KMS-11 (cell line): ENCODE data around the gene ATP8B1.

ENCODE experiments used
- H2AFZ ChIP-seq: fragments of 200-600 bp; sonication (generic); 2 replicates; pipeline ENCODE4 v1.6.1; 2016; ENCODE audit warnings: antibody characterized with exemption, mixed run types, low read depth
- H3K27ac ChIP-seq: fragments of 200-600 bp; sonication (generic); 2 replicates; pipeline ENCODE4 v1.6.1; 2016; ENCODE audit warnings: mild to moderate bottlenecking, mixed run types
- H3K27me3 ChIP-seq: fragments of 200-600 bp; sonication (generic); 2 replicates; pipeline ENCODE4 v1.6.1; 2017; ENCODE audit warnings: mild to moderate bottlenecking, low read depth, mixed run types, moderate library complexity; ENCODE audit not compliant: insufficient read depth
- H3K36me3 ChIP-seq: fragments of 200-600 bp; sonication (generic); 2 replicates; pipeline ENCODE4 v1.6.1; 2017; ENCODE audit warnings: mild to moderate bottlenecking, mixed run types; ENCODE audit not compliant: insufficient read depth
- H3K4me1 ChIP-seq: fragments of 200-600 bp; sonication (generic); 2 replicates; pipeline ENCODE4 v1.6.1; 2016; ENCODE audit warnings: mild to moderate bottlenecking, low read depth, mixed run types; ENCODE audit not compliant: poor library complexity, severe bottlenecking
- H3K4me2 ChIP-seq: fragments of 200-600 bp; sonication (generic); 2 replicates; pipeline ENCODE4 v1.7.0; 2016; ENCODE audit warnings: mild to moderate bottlenecking, mixed run types
- H3K4me3 ChIP-seq: fragments of 200-600 bp; sonication (generic); IDR thresholded peaks from 2 replicates; pipeline ENCODE4 v1.6.1; 2017; ENCODE audit warnings: low read depth, low read length, mixed read lengths; ENCODE audit not compliant: insufficient read depth
- H3K79me2 ChIP-seq: fragments of 200-600 bp; sonication (generic); 2 replicates; pipeline ENCODE4 v1.6.1; 2016; ENCODE audit warnings: low read depth, mixed run types; ENCODE audit not compliant: insufficient read depth
- H3K9ac ChIP-seq: fragments of 200-600 bp; sonication (generic); 2 replicates; pipeline ENCODE4 v1.6.1; 2016; ENCODE audit warnings: mild to moderate bottlenecking, mixed run types
- H4K20me1 ChIP-seq: fragments of 200-600 bp; sonication (generic); 2 replicates; pipeline ENCODE4 v1.6.1; 2016; ENCODE audit warnings: mild to moderate bottlenecking, mixed run types; ENCODE audit not compliant: insufficient read depth
- CTCF ChIP-seq: fragments of 200-600 bp; sonication (generic); conservative IDR thresholded peaks from 2 replicates; pipeline ENCODE4 v1.6.1; 2017; ENCODE audit warnings: low read depth, mild to moderate bottlenecking, antibody characterized with exemption, low read length, moderate library complexity, mixed read lengths

The ATP8B1 gene

GRCh38 chr18:57839942-57840381, 36.8 kb upstream of the ATP8B1 start:
- no peaks in the 10 kb centered on the region for H3K79me2 ChIP-seq
- no peak overlapping the region for H3K4me2 ChIP-seq
- no peaks in the 10 kb centered on the region for H3K27me3 ChIP-seq
- H3K36me3 ChIP-seq, result no peaks in the 10 kb centered on the region
- no peaks in the 10 kb centered on the region for H4K20me1 ChIP-seq
- TF ChIP-seq CTCF, result no peak
- H2AFZ ChIP-seq, result no peak overlapping the region
- H3K9ac ChIP-seq, result no peak overlapping the region
- H3K4me1 ChIP-seq, result peaks cover 37% of the 10 kb centered on the region
- no peak overlapping the region for H3K4me3 ChIP-seq
- H3K27ac ChIP-seq, result no peak overlapping the region

DNA sequence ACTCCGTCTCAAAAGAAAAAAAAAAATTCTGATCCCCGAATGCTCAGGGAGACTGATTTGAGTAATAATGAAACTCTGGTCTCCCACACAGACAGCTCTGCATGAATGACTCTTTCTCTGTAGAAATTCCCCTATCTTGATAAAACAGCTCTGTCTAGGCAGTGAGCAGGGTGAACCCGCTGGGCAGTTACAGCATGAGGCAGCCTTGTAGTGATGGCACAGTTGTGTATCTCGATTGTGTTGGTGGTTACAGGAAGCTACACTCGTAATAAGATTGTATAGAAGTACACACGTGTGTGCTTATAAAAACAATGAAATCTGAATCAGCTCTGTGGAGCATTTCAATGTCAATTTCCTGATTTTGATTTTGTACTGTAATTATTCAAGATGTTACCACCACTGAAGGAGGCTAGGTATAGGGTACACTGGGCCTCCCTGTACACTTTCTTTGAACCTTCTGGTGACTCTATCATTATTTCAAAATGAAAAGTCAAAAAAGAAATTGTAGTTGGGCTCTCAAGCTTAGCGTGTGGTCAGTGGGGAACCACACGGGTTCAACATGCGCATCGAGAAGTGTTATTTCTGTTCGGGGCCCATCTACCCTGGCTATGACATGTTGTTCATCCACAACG, 34.9 kb upstream of the ATP8B1 start:
- no peaks in the 10 kb centered on the region for H3K27me3 ChIP-seq

GRCh38 chr18:57836557-57836956, 33.4 kb upstream of the ATP8B1 start:
- Histone ChIP-seq H3K4me3 (no peak overlapping the region), H3K4me1 (peaks cover 63% of the 10 kb centered on the region), H3K9ac (no peak overlapping the region), H3K36me3 (no peaks in the 10 kb centered on the region), H3K79me2 (no peaks in the 10 kb centered on the region), H3K27me3 (no peaks in the 10 kb centered on the region), H3K27ac (no peak overlapping the region), H4K20me1 (no peaks in the 10 kb centered on the region), H3K4me2 (no peak overlapping the region), H2AFZ (no peak overlapping the region)
- TF ChIP-seq CTCF, result no peak

More for the DNA sequence above, 34.9 kb upstream of the ATP8B1 start:
- TF ChIP-seq CTCF, result no peak
- Histone ChIP-seq H3K27ac (peak overlapping the region; percentile 88), H2AFZ (peak overlapping the region; percentile 64), H3K36me3 (no peaks in the 10 kb centered on the region), H3K4me3 (no peak overlapping the region), H3K9ac (peak overlapping the region; percentile 43), H4K20me1 (no peaks in the 10 kb centered on the region), H3K4me1 (peaks cover 56% of the 10 kb centered on the region), H3K79me2 (no peaks in the 10 kb centered on the region), H3K4me2 (peak overlapping the region; percentile 56)

GRCh38 chr18:57835904-57836303, 32.8 kb upstream of the ATP8B1 start:
- H3K4me3 ChIP-seq, result no peak overlapping the region

More at GRCh38 chr18:57835904-57836303, 32.8 kb upstream of the ATP8B1 start:
- Histone ChIP-seq H3K36me3 (no peaks in the 10 kb centered on the region), H3K79me2 (no peaks in the 10 kb centered on the region), H3K27ac (no peak overlapping the region), H4K20me1 (no peaks in the 10 kb centered on the region), H3K27me3 (no peaks in the 10 kb centered on the region), H3K4me1 (peaks cover 63% of the 10 kb centered on the region), H3K9ac (no peak overlapping the region), H3K4me2 (no peak overlapping the region), H2AFZ (no peak overlapping the region)
- TF ChIP-seq CTCF, result no peak
